WTC11 (cell line): ENCODE measurements around the gene CNTFR. TPM values are rescaled to one million over a fixed set of nuclear protein-coding genes. Genes with fewer than 3 reads are reported as not detected.

Experiments
- ATAC-seq: fragments of 200-7000 bp; cut with Tn5 transposase; 2 replicates; pipeline ENCODE4 v1.10.0; 2021; ENCODE audit warnings: mild to moderate bottlenecking, moderate library complexity
- CTCF ChIA-PET: fragments of 300-600 bp; sonication (Branson Sonifier 250); formaldehyde crosslinking; loops from one replicate; lab custom pipeline; 2021; ENCODE audit warnings: antibody characterized with exemption; lab: Charles Lee
- POLR2A ChIA-PET: fragments of 350-600 bp; sonication (Branson Sonifier 250); formaldehyde crosslinking; loops from one replicate; lab custom pipeline; 2021; ENCODE audit warnings: antibody characterized with exemption; lab: Charles Lee
- DNase-seq: peaks from one replicate; pipeline ENCODE4 v3.0.0; 2021; ENCODE audit warnings: low spot score
- H3K27ac Mint-ChIP-seq: 2 replicates; pipeline ENCODE4 v1.8.0; 2021; ENCODE audit warnings: mixed read lengths
- H3K27me3 Mint-ChIP-seq: 2 replicates; pipeline ENCODE4 v1.8.0; 2021; ENCODE audit warnings: low read depth, mild to moderate bottlenecking, moderate library complexity, mixed read lengths
- H3K36me3 Mint-ChIP-seq: 2 replicates; pipeline ENCODE4 v1.8.0; 2021; ENCODE audit warnings: mixed read lengths
- H3K4me1 Mint-ChIP-seq: 2 replicates; pipeline ENCODE4 v1.8.0; 2022; ENCODE audit warnings: mixed read lengths
- H3K4me3 Mint-ChIP-seq: 2 replicates; pipeline ENCODE4 v1.8.0; 2021; ENCODE audit warnings: mild to moderate bottlenecking, moderate library complexity, mixed read lengths
- H3K9me3 Mint-ChIP-seq: 2 replicates; pipeline ENCODE4 v1.8.0; 2021; ENCODE audit warnings: mixed read lengths
- ATF2 ChIP-seq: sonication (generic); formaldehyde crosslinking; IDR thresholded peaks from 2 replicates; pipeline ENCODE4 v1.8.1; 2022; ENCODE audit warnings: low read depth, missing genetic modification reagents, borderline replicate concordance
- CDX4 ChIP-seq: fragments of 250-450 bp; sonication (Bioruptor Pico); IDR thresholded peaks from 2 replicates; pipeline ENCODE4 v1.9.0; 2021; ENCODE audit warnings: moderate library complexity, mild to moderate bottlenecking, inconsistent platforms, borderline replicate concordance
- CREB1 ChIP-seq: sonication (generic); formaldehyde crosslinking; IDR thresholded peaks from 2 replicates; pipeline ENCODE4 v1.8.0; 2023; ENCODE audit warnings: mild to moderate bottlenecking, missing genetic modification reagents
- CREM ChIP-seq: sonication (generic); formaldehyde crosslinking; IDR thresholded peaks from 2 replicates; pipeline ENCODE4 v1.8.1; 2022; ENCODE audit warnings: mild to moderate bottlenecking, missing genetic modification reagents, moderate library complexity
- E2F1 ChIP-seq: sonication (generic); formaldehyde crosslinking; IDR thresholded peaks from 2 replicates; pipeline ENCODE4 v1.8.0; 2022; ENCODE audit warnings: mild to moderate bottlenecking, missing genetic modification reagents
- GTF2I ChIP-seq: fragments of 250-450 bp; sonication (Bioruptor Pico); conservative IDR thresholded peaks from 2 replicates; pipeline ENCODE4 v1.4.0; 2021; ENCODE audit warnings: mild to moderate bottlenecking
- IRF2 ChIP-seq: sonication (generic); formaldehyde crosslinking; IDR thresholded peaks from 2 replicates; pipeline ENCODE4 v1.8.0; 2022; ENCODE audit warnings: low read depth, missing genetic modification reagents, borderline replicate concordance
- MYBL2 ChIP-seq: sonication (generic); formaldehyde crosslinking; IDR thresholded peaks from 2 replicates; pipeline ENCODE4 v1.8.1; 2023; ENCODE audit warnings: mild to moderate bottlenecking, moderate library complexity, missing genetic modification reagents
- RELA ChIP-seq: sonication (generic); formaldehyde crosslinking; IDR thresholded peaks from 2 replicates; pipeline ENCODE4 v1.8.1; 2022; ENCODE audit warnings: missing genetic modification reagents, mild to moderate bottlenecking, borderline replicate concordance
- SMAD4 ChIP-seq: sonication (generic); formaldehyde crosslinking; IDR thresholded peaks from 2 replicates; pipeline ENCODE4 v1.8.0; 2022; ENCODE audit warnings: mild to moderate bottlenecking, missing genetic modification reagents
- TCF7 ChIP-seq: sonication (generic); formaldehyde crosslinking; IDR thresholded peaks from 2 replicates; pipeline ENCODE4 v1.8.0; 2022; ENCODE audit warnings: mild to moderate bottlenecking, low read depth, missing genetic modification reagents, moderate library complexity
- ZNF219 ChIP-seq: sonication (generic); formaldehyde crosslinking; IDR thresholded peaks from 2 replicates; pipeline ENCODE4 v1.8.0; 2023; ENCODE audit warnings: missing genetic modification reagents, mild to moderate bottlenecking, borderline replicate concordance
- ZNF263 ChIP-seq: sonication (generic); formaldehyde crosslinking; IDR thresholded peaks from 2 replicates; pipeline ENCODE4 v1.8.1; 2022; ENCODE audit warnings: low read depth, mild to moderate bottlenecking, moderate library complexity, missing genetic modification reagents
- ZNF671 ChIP-seq: fragments of 250-450 bp; sonication (Bioruptor Pico); IDR thresholded peaks from 2 replicates; pipeline ENCODE4 v1.8.0; 2021; ENCODE audit warnings: mild to moderate bottlenecking
- total RNA-seq: library from RNA; stranded (reverse); gene quantifications from 3 replicates; pipeline ENCODE4 v1.2.3, GENCODE V29; 2021
- TF ChIP-seq, protein P1 (sequence below): fragments of 250-450 bp; sonication (Bioruptor Pico); conservative IDR thresholded peaks from 2 replicates; pipeline ENCODE4 v1.9.0; 2021; ENCODE audit warnings: mild to moderate bottlenecking
- TF ChIP-seq, protein P2 (sequence below): sonication (generic); formaldehyde crosslinking; IDR thresholded peaks from 2 replicates; pipeline ENCODE4 v1.8.0; 2023; ENCODE audit warnings: missing genetic modification reagents
- TF ChIP-seq, protein P3 (sequence below): sonication (generic); formaldehyde crosslinking; IDR thresholded peaks from 2 replicates; pipeline ENCODE4 v1.8.0; 2022; ENCODE audit warnings: mild to moderate bottlenecking, missing genetic modification reagents
- TF ChIP-seq, protein P4 (sequence below): sonication (generic); formaldehyde crosslinking; IDR thresholded peaks from 2 replicates; pipeline ENCODE4 v1.8.1; 2023; ENCODE audit warnings: mild to moderate bottlenecking, missing genetic modification reagents, moderate library complexity
- TF ChIP-seq, protein P5 (sequence below): sonication (generic); formaldehyde crosslinking; IDR thresholded peaks from 2 replicates; pipeline ENCODE4 v1.8.1; 2023; ENCODE audit warnings: mild to moderate bottlenecking, missing genetic modification reagents
- TF ChIP-seq, protein P6 (sequence below): sonication (generic); formaldehyde crosslinking; conservative IDR thresholded peaks from 2 replicates; pipeline ENCODE4 v1.8.1; 2022; ENCODE audit warnings: mild to moderate bottlenecking, missing genetic modification reagents

The CNTFR gene
- total RNA-seq, 1 experiment from 2014 or later = 18.0 TPM

DNA sequence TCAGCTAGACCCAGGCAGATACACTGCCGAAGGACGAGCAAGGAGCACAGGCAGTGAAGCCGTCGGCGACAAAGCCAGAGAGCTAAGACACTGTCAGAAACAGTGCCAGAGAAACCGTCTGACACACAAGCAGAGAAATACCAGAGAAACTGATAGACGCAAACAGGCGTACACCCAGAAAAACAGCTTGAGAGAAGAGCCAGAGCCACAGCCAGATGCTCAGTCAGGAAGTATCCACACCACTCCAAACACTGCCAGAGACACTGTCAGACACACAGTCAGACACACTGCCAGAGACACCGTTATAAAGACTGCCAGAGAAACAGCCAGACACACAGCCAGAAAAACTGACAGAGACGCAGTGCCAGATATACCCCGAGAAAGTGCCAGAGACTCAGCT lies 19.1 kb downstream of the CNTFR start:
- no peaks in the 10 kb centered on the region for H3K36me3 Mint-ChIP-seq
- no peaks in the 10 kb centered on the region for H3K9me3 Mint-ChIP-seq
- 0 out of 2 replicates have a peak overlapping the region, but pooled peaks have one; percentile 13 for H3K27ac Mint-ChIP-seq
- H3K4me3 Mint-ChIP-seq = no peak overlapping the region
- ATAC-seq (no peak), DNase-seq (no peak)
- H3K4me1 Mint-ChIP-seq = peaks cover 27% of the 10 kb centered on the region
- CTCF ChIA-PET = interaction anchor here (1.1 to 2.1 kb wide), 6 partner anchors 8 to 167 kb away, joined by 3 to 16 read pairs (median 8); no protein-coding TSS in a partner anchor
- peaks cover 2% of the 10 kb centered on the region; the same call in 1 of the 2 replicates for H3K27me3 Mint-ChIP-seq
- TF ChIP-seq, protein P1, sequence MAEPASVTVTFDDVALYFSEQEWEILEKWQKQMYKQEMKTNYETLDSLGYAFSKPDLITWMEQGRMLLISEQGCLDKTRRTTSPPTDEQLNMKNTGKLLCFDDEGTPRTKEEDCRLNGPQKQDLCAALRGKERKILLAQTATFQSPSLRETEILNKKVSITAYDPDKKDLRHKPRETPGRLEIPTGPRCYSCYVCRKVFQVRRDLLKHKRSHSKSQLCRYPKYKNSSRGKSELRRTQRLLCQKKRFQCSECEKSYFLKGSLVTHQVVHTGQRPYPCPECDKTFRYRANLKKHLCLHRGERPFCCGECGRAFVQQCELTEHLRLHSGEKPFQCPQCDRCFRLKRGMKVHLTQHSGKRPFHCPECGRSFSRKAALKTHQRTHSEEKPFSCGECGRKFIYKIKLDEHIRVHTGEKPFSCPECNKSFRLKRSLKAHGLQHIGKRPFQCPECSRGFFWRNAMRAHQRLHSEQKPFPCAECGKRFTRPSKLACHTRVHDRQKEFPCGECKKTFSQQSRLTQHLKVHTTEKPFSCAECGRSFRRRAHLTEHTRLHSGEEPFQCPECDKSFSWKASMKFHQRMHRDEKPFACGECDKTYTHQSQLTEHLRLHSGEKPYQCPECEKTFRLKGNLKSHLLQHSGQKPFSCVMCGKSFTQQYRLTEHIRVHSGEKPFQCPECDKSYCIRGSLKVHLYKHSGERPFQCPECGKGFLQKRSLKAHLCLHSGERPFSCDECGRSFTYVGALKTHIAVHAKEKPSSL (CRISPR knock-in tag) = no peak
- TF ChIP-seq E2F1 (CRISPR knock-in tag) (no peak), MYBL2 (CRISPR knock-in tag) (no peak), ZNF671 (CRISPR knock-in tag) (no peak)
- TF ChIP-seq, protein P2, sequence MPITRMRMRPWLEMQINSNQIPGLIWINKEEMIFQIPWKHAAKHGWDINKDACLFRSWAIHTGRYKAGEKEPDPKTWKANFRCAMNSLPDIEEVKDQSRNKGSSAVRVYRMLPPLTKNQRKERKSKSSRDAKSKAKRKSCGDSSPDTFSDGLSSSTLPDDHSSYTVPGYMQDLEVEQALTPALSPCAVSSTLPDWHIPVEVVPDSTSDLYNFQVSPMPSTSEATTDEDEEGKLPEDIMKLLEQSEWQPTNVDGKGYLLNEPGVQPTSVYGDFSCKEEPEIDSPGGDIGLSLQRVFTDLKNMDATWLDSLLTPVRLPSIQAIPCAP = no peak
- POLR2A ChIA-PET = interaction anchor here (0.8 kb wide), 1 partner anchor 12 kb away, joined by 3 read pairs; no protein-coding TSS in a partner anchor

GRCh38 chr9:34568774-34569173 lies 20.8 kb downstream of the CNTFR start:
- Mint-ChIP-seq H3K27ac (no peak overlapping the region), H3K4me3 (no peak overlapping the region), H3K27me3 (no peaks in the 10 kb centered on the region; the same call in 1 of the 2 replicates), H3K9me3 (no peaks in the 10 kb centered on the region), H3K4me1 (peaks cover 30% of the 10 kb centered on the region), H3K36me3 (no peaks in the 10 kb centered on the region)
- ATAC-seq (peak; percentile 26), DNase-seq (no peak)
- POLR2A ChIA-PET = no interaction called here
- no peak for TF ChIP-seq ATF2
- TF ChIP-seq, protein P3, sequence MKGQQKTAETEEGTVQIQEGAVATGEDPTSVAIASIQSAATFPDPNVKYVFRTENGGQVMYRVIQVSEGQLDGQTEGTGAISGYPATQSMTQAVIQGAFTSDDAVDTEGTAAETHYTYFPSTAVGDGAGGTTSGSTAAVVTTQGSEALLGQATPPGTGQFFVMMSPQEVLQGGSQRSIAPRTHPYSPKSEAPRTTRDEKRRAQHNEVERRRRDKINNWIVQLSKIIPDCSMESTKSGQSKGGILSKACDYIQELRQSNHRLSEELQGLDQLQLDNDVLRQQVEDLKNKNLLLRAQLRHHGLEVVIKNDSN = peak; percentile 28; the same call in 1 of the 2 replicates
- TF ChIP-seq, protein P4, sequence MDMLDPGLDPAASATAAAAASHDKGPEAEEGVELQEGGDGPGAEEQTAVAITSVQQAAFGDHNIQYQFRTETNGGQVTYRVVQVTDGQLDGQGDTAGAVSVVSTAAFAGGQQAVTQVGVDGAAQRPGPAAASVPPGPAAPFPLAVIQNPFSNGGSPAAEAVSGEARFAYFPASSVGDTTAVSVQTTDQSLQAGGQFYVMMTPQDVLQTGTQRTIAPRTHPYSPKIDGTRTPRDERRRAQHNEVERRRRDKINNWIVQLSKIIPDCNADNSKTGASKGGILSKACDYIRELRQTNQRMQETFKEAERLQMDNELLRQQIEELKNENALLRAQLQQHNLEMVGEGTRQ (CRISPR knock-in tag) = no peak
- CTCF ChIA-PET = interaction anchor here (1.9 to 4.1 kb wide), 5 partner anchors 11 to 165 kb away, joined by 5 to 31 read pairs (median 8); no protein-coding TSS in a partner anchor

DNA sequence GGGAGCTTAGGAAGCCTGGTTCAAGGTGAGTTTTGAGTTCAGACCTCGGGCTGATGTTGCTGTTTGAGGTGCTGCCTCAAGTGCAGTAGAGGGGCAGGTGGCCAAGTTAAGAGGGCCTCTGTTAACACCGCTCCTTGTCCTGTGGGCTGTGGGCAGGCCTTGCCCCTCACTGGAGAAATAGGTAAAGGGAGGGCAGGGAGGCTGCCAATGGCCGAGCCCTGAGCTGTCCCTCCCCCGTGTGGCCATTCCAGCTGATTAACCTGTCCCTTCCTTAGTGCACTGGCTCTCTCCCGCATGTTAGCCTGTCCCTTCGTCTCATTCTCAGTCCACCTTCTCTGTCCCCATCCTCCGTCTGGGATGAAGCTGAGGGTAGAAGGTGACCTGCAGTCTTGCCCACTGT lies 21.4 kb downstream of the CNTFR start:
- CTCF ChIA-PET = interaction anchor here (1.9 to 4.1 kb wide), 5 partner anchors 12 to 164 kb away, joined by 5 to 31 read pairs (median 8); no protein-coding TSS in a partner anchor
- Mint-ChIP-seq H3K9me3 (no peaks in the 10 kb centered on the region), H3K27ac (no peak overlapping the region), H3K4me3 (no peak overlapping the region), H3K36me3 (no peaks in the 10 kb centered on the region), H3K4me1 (peaks cover 26% of the 10 kb centered on the region), H3K27me3 (no peaks in the 10 kb centered on the region; the same call in 1 of the 2 replicates)
- DNase-seq = no peak
- POLR2A ChIA-PET = no interaction called here
- ATAC-seq = no peak
- TF ChIP-seq ZNF219 (CRISPR knock-in tag) = no peak
- TF ChIP-seq ZNF263 (CRISPR knock-in tag) = no peak
- TF ChIP-seq, protein P5, sequence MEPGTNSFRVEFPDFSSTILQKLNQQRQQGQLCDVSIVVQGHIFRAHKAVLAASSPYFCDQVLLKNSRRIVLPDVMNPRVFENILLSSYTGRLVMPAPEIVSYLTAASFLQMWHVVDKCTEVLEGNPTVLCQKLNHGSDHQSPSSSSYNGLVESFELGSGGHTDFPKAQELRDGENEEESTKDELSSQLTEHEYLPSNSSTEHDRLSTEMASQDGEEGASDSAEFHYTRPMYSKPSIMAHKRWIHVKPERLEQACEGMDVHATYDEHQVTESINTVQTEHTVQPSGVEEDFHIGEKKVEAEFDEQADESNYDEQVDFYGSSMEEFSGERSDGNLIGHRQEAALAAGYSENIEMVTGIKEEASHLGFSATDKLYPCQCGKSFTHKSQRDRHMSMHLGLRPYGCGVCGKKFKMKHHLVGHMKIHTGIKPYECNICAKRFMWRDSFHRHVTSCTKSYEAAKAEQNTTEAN (CRISPR knock-in tag) = no peak
- TF ChIP-seq CDX4 (CRISPR knock-in tag) = no peak
- TF ChIP-seq RELA (CRISPR knock-in tag) = no peak
- TF ChIP-seq, protein P6, sequence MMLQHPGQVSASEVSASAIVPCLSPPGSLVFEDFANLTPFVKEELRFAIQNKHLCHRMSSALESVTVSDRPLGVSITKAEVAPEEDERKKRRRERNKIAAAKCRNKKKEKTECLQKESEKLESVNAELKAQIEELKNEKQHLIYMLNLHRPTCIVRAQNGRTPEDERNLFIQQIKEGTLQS (CRISPR knock-in tag) = no peak
- no peak for TF ChIP-seq IRF2
- TF ChIP-seq CREM (CRISPR knock-in tag) = no peak
- TF ChIP-seq GTF2I (CRISPR knock-in tag) = no peak
- no peak for TF ChIP-seq CREB1 (CRISPR knock-in tag)
- no peak for TF ChIP-seq SMAD4 (CRISPR knock-in tag)
- TF ChIP-seq TCF7 = no peak
